WTC11 (cell line): ENCODE results near the gene KLHL18.

Experiments used
- CTCF ChIP-seq: fragments of 200-600 bp; IDR thresholded peaks from 2 replicates; pipeline ENCODE4 v1.8.0; 2022; ENCODE audit warnings: antibody characterized with exemption
- ZBTB21 ChIP-seq: sonication (generic); formaldehyde crosslinking; IDR thresholded peaks from 2 replicates; pipeline ENCODE4 v1.8.1; 2023; ENCODE audit warnings: mild to moderate bottlenecking, missing genetic modification reagents, borderline replicate concordance
- TF ChIP-seq, protein P1 (sequence below): sonication (generic); formaldehyde crosslinking; IDR thresholded peaks from 2 replicates; pipeline ENCODE4 v1.8.0; 2022; ENCODE audit warnings: mild to moderate bottlenecking, missing genetic modification reagents

DNA sequence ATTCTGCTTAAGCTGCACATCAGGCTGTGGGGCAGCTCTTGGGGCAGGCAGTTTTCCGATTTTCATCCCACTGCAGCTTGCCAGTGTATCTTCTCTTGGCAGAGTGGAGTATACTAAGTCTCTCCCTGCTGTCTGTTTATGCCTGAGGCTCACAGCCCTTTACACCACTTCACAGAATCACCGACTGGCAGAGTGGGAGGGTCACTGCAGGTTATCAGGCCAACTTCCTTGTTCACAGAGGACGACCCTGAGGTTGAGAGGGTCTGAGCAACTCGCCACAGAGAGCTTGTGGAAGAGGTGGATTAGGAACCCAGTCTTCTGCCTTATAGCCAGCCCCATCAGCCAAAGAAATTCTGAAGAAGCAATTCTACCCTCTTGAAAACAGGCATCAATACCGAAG is 31.1 kb upstream of the KLHL18 start:
- no peak for TF ChIP-seq CTCF
- TF ChIP-seq, protein P1, sequence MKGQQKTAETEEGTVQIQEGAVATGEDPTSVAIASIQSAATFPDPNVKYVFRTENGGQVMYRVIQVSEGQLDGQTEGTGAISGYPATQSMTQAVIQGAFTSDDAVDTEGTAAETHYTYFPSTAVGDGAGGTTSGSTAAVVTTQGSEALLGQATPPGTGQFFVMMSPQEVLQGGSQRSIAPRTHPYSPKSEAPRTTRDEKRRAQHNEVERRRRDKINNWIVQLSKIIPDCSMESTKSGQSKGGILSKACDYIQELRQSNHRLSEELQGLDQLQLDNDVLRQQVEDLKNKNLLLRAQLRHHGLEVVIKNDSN (CRISPR knock-in tag) = no peak
- no peak for TF ChIP-seq ZBTB21 (CRISPR knock-in tag)
